Esophagus squamous epithelium (tissue), 5 donors: ENCODE measurements around the gene SPC24. TPM values are rescaled to one million over a fixed set of nuclear protein-coding genes. Genes with fewer than 3 reads are reported as not detected.
"Not testable (repeated sequence)": the region's sequence is repeated elsewhere in the genome, so short reads cannot be mapped to it uniquely, and the experiment has no call there.

Source experiments
- DNase-seq: peaks from one replicate; lab custom pipeline; 2025; lab: John Stamatoyannopoulos, UW
- H3K27ac ChIP-seq, 4 donors: fragments of 200-600 bp; sonication (generic); one replicate each; pipeline ENCODE4 v1.5.1; 2016 to 2019; ENCODE audit warnings: mild to moderate bottlenecking in 1 of 4
- H3K27me3 ChIP-seq, 4 donors: fragments of 200-600 bp; sonication (generic); 1 replicate in 3 of 4; 2 replicates in 1 of 4; pipeline versions ENCODE4 v1.5.1 to v1.6.0; 2017 to 2021; ENCODE audit warnings: antibody characterized with exemption in 1 of 4
- H3K36me3 ChIP-seq, 3 donors: fragments of 200-600 bp; sonication (generic); one replicate each; pipeline ENCODE4 v1.5.1; 2016 to 2019
- H3K4me1 ChIP-seq, 3 donors: fragments of 200-600 bp; sonication (generic); one replicate each; pipeline ENCODE4 v1.5.1; 2017 to 2019
- H3K4me3 ChIP-seq, 4 donors: fragments of 200-600 bp; sonication (generic); 1 replicate in 3 of 4; 2 replicates in 1 of 4; pipeline ENCODE4 v1.5.1; 2016 to 2019; ENCODE audit warnings: mild to moderate bottlenecking in 2 of 4, moderate library complexity in 1 of 4
- H3K9me3 ChIP-seq, 3 donors: fragments of 200-600 bp; sonication (generic); one replicate each; pipeline ENCODE4 v1.5.1; 2016 to 2019
- CTCF ChIP-seq, 6 experiments: fragments of 450-650 bp in 4 of 6; fragments of 200-600 bp in 2 of 6; sonication (generic) in 2 of 6; IDR thresholded peaks; one replicate each; pipeline ENCODE4 v1.5.1; 2016 to 2019; ENCODE audit warnings: antibody characterized with exemption in 6 of 6, mild to moderate bottlenecking in 4 of 6, moderate library complexity in 4 of 6
- POLR2A ChIP-seq, 4 donors: fragments of 450-650 bp; IDR thresholded peaks; one replicate each; pipeline ENCODE4 v1.6.1; 2017; ENCODE audit warnings: antibody characterized with exemption in 4 of 4, mild to moderate bottlenecking in 4 of 4, moderate library complexity in 3 of 4
- WGBS, 2 donors: methylation state at CpG; one replicate each; pipeline ENCODE4 v1.1.5; 2018; 5-methylcytosine and 5-hydroxymethylcytosine counted together
- intact Hi-C: fragments of 100-400 bp; cut with DNase I; formaldehyde crosslinking; loops from one replicate; pipeline ENCODE4 v1.15.0; 2022
- total RNA-seq, 4 donors: library from RNA; depleted of rRNA; stranded (reverse); fragments of >200 nt; gene quantifications; one replicate each; pipeline ENCODE4 v1.1.0, GENCODE V29; 2016
- donor health status: DM: yes; HTN: yes; CAD: no.

SPC24 gene
- total RNA-seq, 4 donors from 2014 or later = 2.9 to 10.9 (median 6.3) TPM

- H3K27me3 ChIP-seq = no peaks in the 10 kb centered on the region
- peaks cover 27 to 61% (median 27%) of the 10 kb centered on the region in 3 donors for H3K4me1 ChIP-seq
- TF ChIP-seq POLR2A (IDR thresholded peaks at IDR 0.05) (no peak), CTCF (IDR thresholded peaks at IDR 0.05) (no peak)
- no peaks in the 10 kb centered on the region for H3K9me3 ChIP-seq
- intact Hi-C loops = no loop called here
- DNase-seq = no peak
- peak overlapping the region in 2 of 4 donors; percentile 11 to 100 for H3K27ac ChIP-seq
- 95 to 99% methylated on average over 3 of the region's 3 CpGs for WGBS, 2 donors
- peaks cover 20 to 79% (median 28%) of the 10 kb centered on the region in 3 donors for H3K36me3 ChIP-seq
- H3K4me3 ChIP-seq = no peak overlapping the region
These were observed 56.7 kb downstream of the SPC24 start for GRCh38 chr19:11098861-11099260.

- TF ChIP-seq POLR2A (IDR thresholded peaks at IDR 0.05) (no peak), CTCF (IDR thresholded peaks at IDR 0.05) (no peak)
- peaks cover 20 to 79% (median 22%) of the 10 kb centered on the region in 3 donors for H3K36me3 ChIP-seq
- peaks cover 29 to 66% (median 33%) of the 10 kb centered on the region in 3 donors for H3K4me1 ChIP-seq
- no peaks in the 10 kb centered on the region for H3K27me3 ChIP-seq
- DNase-seq = no peak
- intact Hi-C loops = no loop called here
- no peak overlapping the region for H3K4me3 ChIP-seq
- H3K27ac ChIP-seq = peak overlapping the region in 2 of 4 donors; percentile 11 to 100
- H3K9me3 ChIP-seq = no peaks in the 10 kb centered on the region
- WGBS, 2 donors = 89 to 100% methylated on average over 2 of the region's 2 CpGs
These were observed 57.3 kb downstream of the SPC24 start for GRCh38 chr19:11098327-11098726.

- H3K9me3 ChIP-seq, intact Hi-C loops, H3K27me3 ChIP-seq, H3K4me3 ChIP-seq, DNase-seq: not testable (repeated sequence)
- Histone ChIP-seq H3K27ac (peak overlapping the region in 3 of 4 donors; percentile 40 to 100 (median 95)), H3K36me3 (peaks cover 10 to 75% (median 13%) of the 10 kb centered on the region in 3 donors), H3K4me1 (peaks cover 39 to 76% (median 42%) of the 10 kb centered on the region in 3 donors)
- 84 to 90% methylated on average over 4 to 6 of the region's 6 CpGs for WGBS, 2 donors
These were observed 58.2 kb downstream of the SPC24 start for GRCh38 chr19:11097367-11097766.

GRCh38 chr19:11096210-11096841 is 59.3 kb downstream of the SPC24 start:
- WGBS, 2 donors = 17 to 18% methylated on average over 10 of the region's 10 CpGs
- peak overlapping the region in 2 of 4 donors; percentile 1 to 25 for H3K4me3 ChIP-seq
- H3K27me3 ChIP-seq = no peaks in the 10 kb centered on the region
- no peaks in the 10 kb centered on the region for H3K9me3 ChIP-seq
- peaks cover 5 to 65% (median 7%) of the 10 kb centered on the region in 3 donors for H3K36me3 ChIP-seq
- intact Hi-C loops = no loop called here
- peaks cover 46 to 86% (median 53%) of the 10 kb centered on the region in 3 donors for H3K4me1 ChIP-seq
- H3K27ac ChIP-seq = peak overlapping the region; percentile 95 to 100 (median 99)
- TF ChIP-seq CTCF (IDR thresholded peaks at IDR 0.05) (no peak), POLR2A (IDR thresholded peaks at IDR 0.05) (no peak)
- no peak for DNase-seq

Other genes starting within 250 kb of the SPC24 start
- 10 to 100 TPM; 39.6 to 63.2 (median 44.0) TPM for gene YIPF2, start 227.1 kb downstream of the SPC24 start, total RNA-seq
- 10 to 100 TPM; 23.6 to 35.6 (median 27.3) TPM for gene TIMM29, start 227.0 kb downstream of the SPC24 start, total RNA-seq
- 100 to 1,000 TPM in 2 of 4 donors, 10 to 100 TPM in 2; 62.8 to 142 (median 93.4) TPM for gene SMARCA4, start 194.8 kb downstream of the SPC24 start, total RNA-seq
- 100 to 1,000 TPM in 3 of 4 donors, 10 to 100 TPM in 1; 58.9 to 207 (median 149) TPM for gene LDLR, start 66.3 kb downstream of the SPC24 start, total RNA-seq
- 100 to 1,000 TPM in 1 of 4 donors, 10 to 100 TPM in 3; 29.3 to 287 (median 57.1) TPM for gene KANK2, start 41.8 kb upstream of the SPC24 start, total RNA-seq
- not detected for gene ANGPTL8, start 83.8 kb upstream of the SPC24 start, total RNA-seq
- 10 to 100 TPM; 19.7 to 94.0 (median 33.3) TPM for gene DOCK6, start 106.7 kb upstream of the SPC24 start, total RNA-seq
- gene TSPAN16, start 140.4 kb upstream of the SPC24 start, total RNA-seq = not detected
- gene RAB3D, start 183.9 kb upstream of the SPC24 start, total RNA-seq = 10 to 100 TPM; 55.9 to 90.4 (median 73.8) TPM
- gene TMEM205, start 190.5 kb upstream of the SPC24 start, total RNA-seq = 100 to 1,000 TPM in 2 of 4 donors, 10 to 100 TPM in 2; 80.1 to 173 (median 129) TPM
- gene CCDC159, start 190.7 kb upstream of the SPC24 start, total RNA-seq = 10 to 100 TPM in 1 of 4 donors, 1 to 10 TPM in 3; 5.7 to 17.7 (median 8.0) TPM
- gene PLPPR2, start 199.7 kb upstream of the SPC24 start, total RNA-seq = 10 to 100 TPM in 1 of 4 donors, 1 to 10 TPM in 3; 5.1 to 14.2 (median 9.7) TPM
- 1 to 10 TPM; 1.0 to 2.9 (median 1.3) TPM for gene SWSAP1, start 218.9 kb upstream of the SPC24 start, total RNA-seq
- 1 to 10 TPM in 2 of 4 donors, under 1 TPM in 2; 0.35 to 6.2 (median 1.0) TPM for gene EPOR, start 228.5 kb upstream of the SPC24 start, total RNA-seq